Caco-2 (cell line): Measurements from ENCODE around the gene MRPL24. TPM values are rescaled to one million over a fixed set of nuclear protein-coding genes. Genes with fewer than 3 reads are reported as not detected.
"Not testable (repeated sequence)": the region's sequence is repeated elsewhere in the genome, so short reads cannot be mapped to it uniquely, and the experiment has no call there.

Source experiments
- BruUV-seq: library from RNA; stranded (reverse); fragments of 400-500 nt; replicated peaks from 2 replicates; lab custom pipeline; 2021; lab: Mats Ljungman, UMichigan
- CTCF ChIA-PET: fragments of 300-600 bp; sonication (Branson Sonifier 250); formaldehyde crosslinking; loops from one replicate; lab custom pipeline; 2022; ENCODE audit warnings: antibody characterized with exemption; lab: Charles Lee
- POLR2A ChIA-PET: fragments of 300-600 bp; sonication (Branson Sonifier 250); formaldehyde crosslinking; loops from one replicate; lab custom pipeline; 2022; ENCODE audit warnings: antibody characterized with exemption; lab: Charles Lee
- DNase-seq, 2 experiments: peaks; one replicate each; pipeline versions ENCODE4 v3.0.0 to v3.0.0-alpha.2; 2020 to 2022
- H3K27me3 ChIP-seq: replicated peaks from 2 replicates; pipeline ENCODE4 v1.6.0; 2011; ENCODE audit warnings: low read length; ENCODE audit not compliant: control insufficient read depth, insufficient read depth
- H3K36me3 ChIP-seq: 2 replicates; pipeline ENCODE4 v1.5.1; 2011; ENCODE audit warnings: low read length; ENCODE audit not compliant: control insufficient read depth, insufficient read depth
- H3K4me1 ChIP-seq: fragments of 250-450 bp; sonication (Bioruptor Pico); 2 replicates; pipeline ENCODE4 v1.5.1; 2020; ENCODE audit warnings: mild to moderate bottlenecking
- H3K4me3 ChIP-seq: 2 replicates; pipeline ENCODE4 v1.5.1; 2011; ENCODE audit warnings: low read depth, mild to moderate bottlenecking, control low read depth, low read length
- H3K9me3 ChIP-seq: fragments of 250-450 bp; sonication (Bioruptor Pico); 2 replicates; pipeline ENCODE4 v1.5.1; 2020; ENCODE audit warnings: mild to moderate bottlenecking, moderate library complexity
- H3K27ac Mint-ChIP-seq: one replicate; pipeline ENCODE4 v1.8.0; 2022; ENCODE audit warnings: mixed read lengths; ENCODE audit not compliant: unreplicated experiment
- H3K27me3 Mint-ChIP-seq: one replicate; pipeline ENCODE4 v1.8.0; 2022; ENCODE audit warnings: mixed read lengths; ENCODE audit not compliant: insufficient read depth, unreplicated experiment
- H3K36me3 Mint-ChIP-seq: one replicate; pipeline ENCODE4 v1.8.0; 2022; ENCODE audit warnings: mild to moderate bottlenecking, mixed read lengths; ENCODE audit not compliant: insufficient read depth, unreplicated experiment
- H3K4me1 Mint-ChIP-seq: one replicate; pipeline ENCODE4 v1.8.0; 2022; ENCODE audit warnings: low read depth, mixed read lengths; ENCODE audit not compliant: unreplicated experiment
- H3K4me3 Mint-ChIP-seq: one replicate; pipeline ENCODE4 v1.8.0; 2022; ENCODE audit warnings: mild to moderate bottlenecking, moderate library complexity, mixed read lengths; ENCODE audit not compliant: unreplicated experiment
- H3K9me3 Mint-ChIP-seq: one replicate; pipeline ENCODE4 v1.8.0; 2022; ENCODE audit warnings: mixed read lengths; ENCODE audit not compliant: unreplicated experiment
- intact Hi-C: fragments of 100-400 bp; cut with micrococcal nuclease; formaldehyde crosslinking; loops from one replicate; pipeline ENCODE4 v1.10.0; 2022; ENCODE audit not compliant: unreplicated experiment
- total RNA-seq: library from RNA; stranded (reverse); gene quantifications from 2 replicates; pipeline ENCODE4 v1.2.3, GENCODE V29; 2022
- TF ChIP-seq, protein P1 (sequence below), 2 experiments: fragments of 200-600 bp in 1 of 2; IDR thresholded peaks; 1 replicate in 1 of 2; 2 replicates in 1 of 2; pipeline versions ENCODE4 v1.5.1 to v1.8.0; 2011 to 2022; ENCODE audit warnings: antibody characterized with exemption in 1 of 2, control low read depth in 1 of 2, inconsistent platforms in 1 of 2, low read depth in 1 of 2, low read length in 1 of 2, mild to moderate bottlenecking in 1 of 2, moderate library complexity in 1 of 2; ENCODE audit not compliant: insufficient read depth in 1 of 2, severe bottlenecking in 1 of 2, unreplicated experiment in 1 of 2

Gene MRPL24
- total RNA-seq, 1 experiment from 2014 or later = 52.6 TPM

DNA sequence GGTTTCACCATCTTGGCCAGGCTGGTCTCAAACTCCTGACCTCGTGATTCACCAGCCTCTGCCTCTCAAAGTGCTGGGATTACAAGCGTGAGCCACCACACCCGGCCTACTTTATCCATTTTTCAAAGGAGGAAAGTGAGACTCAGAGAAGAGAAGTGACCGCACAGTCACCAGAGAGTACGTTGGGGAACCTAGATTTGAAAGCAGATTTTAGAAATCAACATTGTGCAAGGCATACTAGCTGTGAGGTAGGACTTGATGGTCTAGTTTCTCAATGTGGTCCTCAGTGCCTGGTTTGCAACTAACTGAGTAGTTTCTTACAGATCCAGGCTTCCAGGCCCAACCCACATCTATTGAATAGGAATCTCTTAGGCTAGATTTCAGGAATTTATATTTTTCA, 24.8 kb upstream of the MRPL24 start:
- H3K4me1 Mint-ChIP-seq = peaks cover 26% of the 10 kb centered on the region
- intact Hi-C loops = no loop called here
- ChIA-PET POLR2A (interaction anchor here (2.6 kb wide), 1 partner anchor 14 kb away, joined by 28 read pairs; the partner anchor contains the start of gene HDGF), CTCF (no interaction called here)
- TF ChIP-seq, protein P1, sequence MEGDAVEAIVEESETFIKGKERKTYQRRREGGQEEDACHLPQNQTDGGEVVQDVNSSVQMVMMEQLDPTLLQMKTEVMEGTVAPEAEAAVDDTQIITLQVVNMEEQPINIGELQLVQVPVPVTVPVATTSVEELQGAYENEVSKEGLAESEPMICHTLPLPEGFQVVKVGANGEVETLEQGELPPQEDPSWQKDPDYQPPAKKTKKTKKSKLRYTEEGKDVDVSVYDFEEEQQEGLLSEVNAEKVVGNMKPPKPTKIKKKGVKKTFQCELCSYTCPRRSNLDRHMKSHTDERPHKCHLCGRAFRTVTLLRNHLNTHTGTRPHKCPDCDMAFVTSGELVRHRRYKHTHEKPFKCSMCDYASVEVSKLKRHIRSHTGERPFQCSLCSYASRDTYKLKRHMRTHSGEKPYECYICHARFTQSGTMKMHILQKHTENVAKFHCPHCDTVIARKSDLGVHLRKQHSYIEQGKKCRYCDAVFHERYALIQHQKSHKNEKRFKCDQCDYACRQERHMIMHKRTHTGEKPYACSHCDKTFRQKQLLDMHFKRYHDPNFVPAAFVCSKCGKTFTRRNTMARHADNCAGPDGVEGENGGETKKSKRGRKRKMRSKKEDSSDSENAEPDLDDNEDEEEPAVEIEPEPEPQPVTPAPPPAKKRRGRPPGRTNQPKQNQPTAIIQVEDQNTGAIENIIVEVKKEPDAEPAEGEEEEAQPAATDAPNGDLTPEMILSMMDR (IDR thresholded peaks at IDR 0.05; ENCODE audit: insufficient read depth in 1 of 2, low read depth in 1 of 2, low read length in 1 of 2, severe bottlenecking in 1 of 2, unreplicated experiment in 1 of 2) = no peak
- Histone ChIP-seq H3K4me1 (peaks cover 8% of the 10 kb centered on the region; the same call in 1 of the 2 replicates), H3K9me3 (no peaks in the 10 kb centered on the region), H3K36me3 (peaks cover 2% of the 10 kb centered on the region; the same call in 1 of the 2 replicates), H3K4me3 (no peak overlapping the region), H3K27me3 (no peaks in the 10 kb centered on the region)
- no TSS peak for BruUV-seq
- no peak for DNase-seq
- H3K36me3 Mint-ChIP-seq = peaks cover 18% of the 10 kb centered on the region
- no peaks in the 10 kb centered on the region for H3K9me3 Mint-ChIP-seq
- no peak overlapping the region for H3K27ac Mint-ChIP-seq
- no peaks in the 10 kb centered on the region for H3K27me3 Mint-ChIP-seq
- no peak overlapping the region for H3K4me3 Mint-ChIP-seq

DNA sequence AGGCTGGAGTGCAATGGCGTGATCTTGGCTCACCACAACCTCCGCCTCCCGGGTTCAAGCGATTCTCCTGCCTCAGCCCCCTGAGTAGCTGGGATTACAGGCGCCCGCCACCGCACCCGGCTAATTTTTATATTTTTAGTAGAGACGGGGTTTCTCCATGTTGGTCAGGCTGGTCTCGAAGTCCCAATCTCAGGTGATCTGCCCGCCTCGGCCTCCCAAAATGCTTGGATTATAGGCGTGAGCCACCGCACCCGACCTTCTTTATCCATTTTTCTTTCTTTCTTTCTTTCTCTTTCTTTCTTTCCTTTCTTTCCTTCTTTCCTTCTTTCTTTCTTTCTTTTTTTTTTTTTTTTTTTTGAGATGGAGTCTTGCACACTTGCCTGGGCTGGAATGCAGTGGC, 24.2 kb upstream of the MRPL24 start:
- intact Hi-C loops, H3K4me3 ChIP-seq, H3K4me1 ChIP-seq, CTCF ChIA-PET, H3K9me3 ChIP-seq, DNase-seq, H3K4me3 Mint-ChIP-seq, H3K27me3 Mint-ChIP-seq, H3K27me3 ChIP-seq, H3K27ac Mint-ChIP-seq, H3K9me3 Mint-ChIP-seq, BruUV-seq, H3K36me3 ChIP-seq: not testable (repeated sequence)
- Mint-ChIP-seq H3K4me1 (peaks cover 24% of the 10 kb centered on the region), H3K36me3 (peaks cover 15% of the 10 kb centered on the region)
- POLR2A ChIA-PET = interaction anchor here (2.6 kb wide), 1 partner anchor 13 kb away, joined by 28 read pairs; the partner anchor contains the start of gene HDGF

DNA sequence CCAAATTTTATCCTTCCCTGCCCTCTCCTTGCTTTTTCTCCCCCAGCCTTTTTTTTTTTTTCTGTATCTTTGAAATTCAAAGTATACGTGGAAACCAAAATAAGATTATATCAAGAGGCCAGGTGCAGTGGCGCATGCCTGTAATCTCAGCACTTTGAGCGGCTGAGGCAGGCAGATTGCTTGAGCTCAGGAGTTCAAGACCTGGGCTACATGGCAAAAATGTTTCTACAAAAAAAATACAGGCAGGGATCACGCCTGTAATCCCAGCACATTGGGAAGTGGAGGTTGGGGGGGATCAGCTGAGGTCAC, 19.9 kb upstream of the MRPL24 start:
- Histone ChIP-seq H3K4me3 (no peak overlapping the region), H3K36me3 (no peaks in the 10 kb centered on the region), H3K9me3 (no peaks in the 10 kb centered on the region), H3K4me1 (no peaks in the 10 kb centered on the region), H3K27me3 (no peaks in the 10 kb centered on the region)
- peaks cover 7% of the 10 kb centered on the region for H3K36me3 Mint-ChIP-seq
- TF ChIP-seq, protein P1 (IDR thresholded peaks at IDR 0.05; ENCODE audit: insufficient read depth in 1 of 2, low read depth in 1 of 2, low read length in 1 of 2, severe bottlenecking in 1 of 2, unreplicated experiment in 1 of 2) = no peak
- no peak overlapping the region for H3K4me3 Mint-ChIP-seq
- no peak for DNase-seq
- BruUV-seq = no TSS peak
- intact Hi-C loops = no loop called here
- no peak overlapping the region for H3K27ac Mint-ChIP-seq
- no peaks in the 10 kb centered on the region for H3K9me3 Mint-ChIP-seq
- H3K27me3 Mint-ChIP-seq = no peaks in the 10 kb centered on the region
- ChIA-PET POLR2A (no interaction called here), CTCF (interaction anchor here (0.6 to 0.7 kb wide), 4 partner anchors 7 to 117 kb away, joined by 3 to 4 read pairs (median 4); no protein-coding TSS in a partner anchor)
- H3K4me1 Mint-ChIP-seq = no peaks in the 10 kb centered on the region
